Calu3 (cell line): ENCODE measurements around the gene COL5A2. TPM values are rescaled to one million over a fixed set of nuclear protein-coding genes. Genes with fewer than 3 reads are reported as not detected.

Source experiments
- BruUV-seq: library from RNA; stranded (reverse); fragments of 400-500 nt; replicated peaks from 2 replicates; lab custom pipeline; 2021; lab: Mats Ljungman, UMichigan
- CTCF ChIA-PET: fragments of 300-600 bp; sonication (Branson Sonifier 250); formaldehyde crosslinking; loops from one replicate; lab custom pipeline; 2022; ENCODE audit warnings: antibody characterized with exemption; lab: Charles Lee
- DNase-seq: peaks from one replicate; pipeline ENCODE4 v3.0.0; 2022
- H3K27ac Mint-ChIP-seq: one replicate; pipeline ENCODE4 v1.8.0; 2022; ENCODE audit warnings: mixed read lengths; ENCODE audit not compliant: unreplicated experiment
- H3K27me3 Mint-ChIP-seq: one replicate; pipeline ENCODE4 v1.8.0; 2022; ENCODE audit warnings: mixed read lengths; ENCODE audit not compliant: unreplicated experiment
- H3K36me3 Mint-ChIP-seq: one replicate; pipeline ENCODE4 v1.8.0; 2022; ENCODE audit warnings: mild to moderate bottlenecking, moderate library complexity, mixed read lengths; ENCODE audit not compliant: insufficient read depth, unreplicated experiment
- H3K4me1 Mint-ChIP-seq: one replicate; pipeline ENCODE4 v1.8.0; 2022; ENCODE audit warnings: mild to moderate bottlenecking, low read depth, mixed read lengths; ENCODE audit not compliant: unreplicated experiment
- H3K4me3 Mint-ChIP-seq: one replicate; pipeline ENCODE4 v1.8.0; 2022; ENCODE audit warnings: mild to moderate bottlenecking, low read depth, moderate library complexity, mixed read lengths; ENCODE audit not compliant: unreplicated experiment
- H3K9me3 Mint-ChIP-seq: one replicate; pipeline ENCODE4 v1.8.0; 2022; ENCODE audit warnings: low read depth, mixed read lengths; ENCODE audit not compliant: unreplicated experiment
- intact Hi-C: fragments of 100-400 bp; cut with micrococcal nuclease; formaldehyde crosslinking; loops from one replicate; pipeline ENCODE4 v1.10.0; 2022; ENCODE audit not compliant: unreplicated experiment
- total RNA-seq: library from RNA; stranded (reverse); gene quantifications from 2 replicates; pipeline ENCODE4 v1.2.3, GENCODE V29; 2022
- TF ChIP-seq, protein P1 (sequence below): fragments of 200-600 bp; IDR thresholded peaks from one replicate; pipeline ENCODE4 v1.8.0; 2022; ENCODE audit warnings: antibody characterized with exemption; ENCODE audit not compliant: unreplicated experiment

Gene COL5A2
- total RNA-seq, 1 experiment from 2014 or later, result 1.1 TPM

DNA sequence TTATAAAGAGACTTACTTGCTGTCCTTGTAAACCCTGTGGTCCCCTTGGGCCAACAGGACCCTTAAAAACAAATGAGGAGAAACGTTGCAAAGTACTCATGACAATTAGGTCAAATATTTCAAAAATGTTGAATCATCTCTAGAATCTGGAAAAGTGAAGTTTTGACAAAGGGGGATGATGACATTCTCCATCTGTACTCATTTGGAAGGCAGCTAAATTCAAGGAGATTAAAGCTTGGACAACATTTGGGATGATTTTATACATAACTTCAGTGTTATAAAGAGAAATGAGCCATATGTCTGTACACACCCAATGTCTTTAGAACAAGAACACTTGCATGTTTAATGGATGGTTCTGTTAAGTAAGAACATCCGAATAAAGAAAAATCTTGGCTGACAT is 92.9 kb downstream of the COL5A2 start:
- Mint-ChIP-seq H3K36me3 (no peaks in the 10 kb centered on the region), H3K9me3 (no peaks in the 10 kb centered on the region), H3K27ac (no peak overlapping the region), H3K4me3 (no peak overlapping the region), H3K4me1 (no peaks in the 10 kb centered on the region), H3K27me3 (no peaks in the 10 kb centered on the region)
- intact Hi-C loops, result no loop called here
- CTCF ChIA-PET, result no interaction called here
- TF ChIP-seq, protein P1, sequence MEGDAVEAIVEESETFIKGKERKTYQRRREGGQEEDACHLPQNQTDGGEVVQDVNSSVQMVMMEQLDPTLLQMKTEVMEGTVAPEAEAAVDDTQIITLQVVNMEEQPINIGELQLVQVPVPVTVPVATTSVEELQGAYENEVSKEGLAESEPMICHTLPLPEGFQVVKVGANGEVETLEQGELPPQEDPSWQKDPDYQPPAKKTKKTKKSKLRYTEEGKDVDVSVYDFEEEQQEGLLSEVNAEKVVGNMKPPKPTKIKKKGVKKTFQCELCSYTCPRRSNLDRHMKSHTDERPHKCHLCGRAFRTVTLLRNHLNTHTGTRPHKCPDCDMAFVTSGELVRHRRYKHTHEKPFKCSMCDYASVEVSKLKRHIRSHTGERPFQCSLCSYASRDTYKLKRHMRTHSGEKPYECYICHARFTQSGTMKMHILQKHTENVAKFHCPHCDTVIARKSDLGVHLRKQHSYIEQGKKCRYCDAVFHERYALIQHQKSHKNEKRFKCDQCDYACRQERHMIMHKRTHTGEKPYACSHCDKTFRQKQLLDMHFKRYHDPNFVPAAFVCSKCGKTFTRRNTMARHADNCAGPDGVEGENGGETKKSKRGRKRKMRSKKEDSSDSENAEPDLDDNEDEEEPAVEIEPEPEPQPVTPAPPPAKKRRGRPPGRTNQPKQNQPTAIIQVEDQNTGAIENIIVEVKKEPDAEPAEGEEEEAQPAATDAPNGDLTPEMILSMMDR, result no peak
- DNase-seq, result no peak
- no TSS peak for BruUV-seq

DNA sequence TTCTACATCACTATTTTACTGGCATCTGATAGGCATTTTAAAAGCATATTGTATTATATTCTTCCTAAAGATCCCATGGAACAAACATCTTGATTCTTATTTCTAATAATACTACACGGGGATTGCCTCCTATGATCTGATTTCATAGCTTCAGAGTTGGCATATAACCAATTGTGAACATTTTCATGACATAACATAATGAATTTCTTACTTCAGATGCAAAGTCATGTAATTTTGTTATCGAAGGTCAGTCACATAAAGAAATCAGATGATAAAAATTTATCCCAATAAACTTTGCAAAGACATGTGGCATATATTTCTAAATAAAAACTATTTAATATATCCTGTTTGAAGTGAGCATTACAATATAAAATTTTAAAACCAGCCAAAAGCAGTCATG is 93.3 kb downstream of the COL5A2 start:
- intact Hi-C loops, result no loop called here
- BruUV-seq, result no TSS peak
- H3K27ac Mint-ChIP-seq, result no peak overlapping the region
- TF ChIP-seq, protein P1, result no peak
- no peaks in the 10 kb centered on the region for H3K4me1 Mint-ChIP-seq
- no peak for DNase-seq
- no peak overlapping the region for H3K4me3 Mint-ChIP-seq
- no peaks in the 10 kb centered on the region for H3K27me3 Mint-ChIP-seq
- CTCF ChIA-PET, result interaction anchor here (0.5 kb wide), 1 partner anchor 32 kb away, joined by 6 read pairs; no protein-coding TSS in a partner anchor
- H3K9me3 Mint-ChIP-seq, result no peaks in the 10 kb centered on the region
- no peaks in the 10 kb centered on the region for H3K36me3 Mint-ChIP-seq

DNA sequence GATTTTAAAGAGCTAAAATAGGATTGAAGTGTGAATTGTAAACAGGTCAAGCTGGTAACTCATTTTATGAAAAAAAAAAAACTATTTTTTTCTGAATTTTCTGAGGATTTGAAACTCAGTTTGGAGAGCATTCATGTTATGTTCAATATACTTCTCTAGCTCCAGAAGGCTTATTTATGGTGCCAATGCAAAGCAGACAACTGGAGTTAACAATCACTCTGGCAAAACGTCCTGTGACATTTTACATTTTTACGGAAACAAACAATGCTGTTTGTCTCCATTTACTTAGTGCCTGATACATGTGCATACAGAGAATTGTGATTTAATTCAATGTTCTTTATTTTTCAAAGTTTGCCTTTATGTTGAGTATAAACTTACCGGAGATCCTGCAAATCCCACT is 96.0 kb downstream of the COL5A2 start:
- Mint-ChIP-seq H3K9me3 (no peaks in the 10 kb centered on the region), H3K27me3 (no peaks in the 10 kb centered on the region), H3K27ac (no peak overlapping the region), H3K4me3 (no peak overlapping the region), H3K4me1 (no peaks in the 10 kb centered on the region), H3K36me3 (no peaks in the 10 kb centered on the region)
- CTCF ChIA-PET, result no interaction called here
- no peak for DNase-seq
- intact Hi-C loops, result no loop called here
- BruUV-seq, result no TSS peak
- TF ChIP-seq, protein P1, result no peak

DNA sequence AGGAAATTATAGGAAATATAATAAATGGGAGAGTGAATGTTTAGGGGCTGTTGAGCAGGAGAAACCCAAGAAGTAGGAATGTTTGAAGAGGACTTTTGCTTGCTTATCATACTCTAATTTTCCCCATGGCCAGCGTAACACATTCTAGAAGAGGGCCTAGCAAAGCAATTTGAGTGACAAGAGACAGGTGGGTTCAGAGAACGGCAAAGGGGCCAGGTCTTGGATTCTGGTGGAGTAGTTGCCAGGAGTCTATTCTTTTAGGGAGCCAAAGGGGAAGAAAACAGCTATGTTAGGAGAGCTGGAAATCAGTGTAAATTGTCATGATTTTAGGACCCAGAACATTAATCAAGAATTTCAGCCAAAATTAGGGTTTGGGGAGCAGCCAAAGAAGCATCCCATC is 96.5 kb downstream of the COL5A2 start:
- intact Hi-C loops, result no loop called here
- Mint-ChIP-seq H3K27ac (no peak overlapping the region), H3K4me1 (no peaks in the 10 kb centered on the region), H3K36me3 (no peaks in the 10 kb centered on the region), H3K4me3 (no peak overlapping the region), H3K27me3 (no peaks in the 10 kb centered on the region), H3K9me3 (no peaks in the 10 kb centered on the region)
- no TSS peak for BruUV-seq
- TF ChIP-seq, protein P1, result no peak
- DNase-seq, result no peak
- CTCF ChIA-PET, result no interaction called here
